Posterior vena cava (tissue), 2 donors: ENCODE measurements around the gene CACNA1C. TPM values are rescaled to one million over a fixed set of nuclear protein-coding genes. Genes with fewer than 3 reads are reported as not detected.

Experiments used
- DNase-seq: peaks from one replicate; pipeline ENCODE4 v3.0.0-alpha.2; 2020; ENCODE audit warnings: low spot score
- intact Hi-C, 2 donors: fragments of 100-400 bp; cut with DNase I; formaldehyde crosslinking; loops; one replicate each; pipeline versions ENCODE4 v1.14.1 to v1.14.2; 2022 to 2023
- total RNA-seq, 2 donors: library from RNA; stranded (reverse); fragmentation: NEBNext Ultra II Directional; extraction: Animal tissue kit (Norgen Biotek cat#: 25700); gene quantifications; one replicate each; pipeline ENCODE4 v1.2.1, GENCODE V29; 2021
- donor health status: DM: yes; HTN: yes; CAD: no.
- donor health status: DM: yes; HTN: yes; CAD: no.

Gene CACNA1C
- total RNA-seq, 2 donors from 2014 or later, result 71.3 to 71.8 TPM

DNA sequence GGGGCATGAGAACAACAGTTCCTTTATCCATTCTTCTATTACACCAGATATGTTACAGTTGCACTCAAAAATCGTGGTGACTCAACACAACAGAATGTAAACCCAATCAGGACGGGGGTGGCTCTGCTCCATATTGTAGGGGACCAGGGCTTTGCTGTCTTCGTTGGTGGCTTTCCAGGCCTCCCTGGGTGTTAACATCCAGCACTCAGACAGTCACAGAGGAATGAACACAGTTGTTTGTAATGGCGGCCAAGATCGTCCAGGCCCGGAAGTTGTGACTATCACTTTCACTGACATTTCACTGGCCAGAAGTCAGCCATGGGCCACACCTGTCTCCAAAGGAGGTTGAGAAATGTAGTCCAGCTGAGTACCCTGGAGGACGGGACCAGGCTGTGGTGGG lies 204.1 kb downstream of the CACNA1C start:
- intact Hi-C loops, result no loop called here

DNA sequence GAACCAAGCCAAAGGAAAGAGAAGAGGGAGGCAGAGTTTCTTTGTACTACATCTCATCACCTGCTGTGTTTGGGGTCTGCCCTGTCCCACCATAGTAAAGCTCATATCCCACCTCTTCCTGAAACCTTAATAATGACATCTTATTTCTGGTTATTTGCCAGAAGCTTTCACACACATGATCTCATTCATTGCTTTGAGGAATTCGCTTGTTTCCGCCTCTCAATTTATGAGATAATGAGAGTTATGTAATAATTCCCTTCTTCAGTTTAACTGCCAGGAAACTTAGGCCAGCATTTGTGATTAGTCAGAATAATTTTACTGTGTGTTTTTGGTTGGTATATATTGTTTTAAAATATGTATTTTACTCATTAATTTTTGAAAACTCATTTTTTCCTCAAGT lies 205.2 kb downstream of the CACNA1C start:
- no peak for DNase-seq
- intact Hi-C loops, result no loop called here

More for the DNA sequence above, 204.1 kb downstream of the CACNA1C start:
- DNase-seq, result peak; percentile 67

DNA sequence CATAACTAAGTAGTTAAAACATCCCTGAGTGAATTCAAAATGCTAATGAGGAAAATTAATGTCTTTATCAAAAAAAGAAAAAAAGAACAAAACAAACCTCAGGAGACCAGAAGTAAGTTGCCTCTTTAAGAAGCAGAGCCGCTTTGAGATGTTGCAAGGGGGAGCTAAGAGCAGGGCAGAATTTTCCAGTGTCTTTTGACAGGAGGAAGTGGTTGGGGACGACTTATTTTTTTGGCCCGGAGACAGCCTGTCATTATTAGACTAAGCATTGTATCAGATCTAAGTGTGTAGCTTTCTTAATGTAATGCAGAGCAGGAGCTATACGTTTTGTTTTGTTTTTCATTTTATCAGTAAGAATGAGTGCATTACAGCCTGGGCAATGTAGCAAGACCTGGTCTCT lies 206.6 kb downstream of the CACNA1C start:
- intact Hi-C loops, result no loop called here
- no peak for DNase-seq

GRCh38 chr12:2260441-2260840 lies 207.7 kb downstream of the CACNA1C start:
- intact Hi-C loops, result loop anchor here in 1 of 2 donors (10.0 kb wide), 1 partner anchor 196 kb away; no protein-coding TSS in a partner anchor

DNA sequence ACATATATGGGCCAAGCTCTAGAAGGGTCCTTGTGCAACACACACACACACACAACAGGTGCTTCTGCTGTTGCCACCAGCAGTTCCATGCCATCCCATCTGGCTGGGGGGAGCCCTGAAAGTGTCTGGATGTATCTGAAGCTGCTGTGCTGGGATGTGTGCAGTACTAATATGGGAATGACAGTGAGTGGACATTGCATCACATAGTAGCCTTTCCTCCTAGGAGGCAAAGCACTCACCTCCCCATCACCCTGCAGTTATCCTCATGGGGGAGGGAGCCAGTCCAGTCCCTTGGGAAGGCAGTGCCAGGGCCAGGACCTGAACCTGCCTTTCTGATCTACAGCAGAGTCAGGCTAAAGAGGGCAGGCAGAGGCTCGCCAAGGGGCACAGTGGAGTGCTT lies 208.9 kb downstream of the CACNA1C start:
- intact Hi-C loops, result loop anchor here in 1 of 2 donors (10.0 kb wide), 1 partner anchor 197 kb away; no protein-coding TSS in a partner anchor
- no peak for DNase-seq

More at GRCh38 chr12:2260441-2260840, 207.7 kb downstream of the CACNA1C start:
- no peak for DNase-seq

GRCh38 chr12:2262449-2262848 lies 209.7 kb downstream of the CACNA1C start:
- intact Hi-C loops, result loop anchor here in 1 of 2 donors (10.0 kb wide), 1 partner anchor 198 kb away; no protein-coding TSS in a partner anchor
- DNase-seq, result no peak

GRCh38 chr12:2263901-2264300 lies 211.1 kb downstream of the CACNA1C start:
- intact Hi-C loops, result loop anchor here in 1 of 2 donors (10.0 kb wide), 1 partner anchor 199 kb away; no protein-coding TSS in a partner anchor
- peak; percentile 70 for DNase-seq

DNA sequence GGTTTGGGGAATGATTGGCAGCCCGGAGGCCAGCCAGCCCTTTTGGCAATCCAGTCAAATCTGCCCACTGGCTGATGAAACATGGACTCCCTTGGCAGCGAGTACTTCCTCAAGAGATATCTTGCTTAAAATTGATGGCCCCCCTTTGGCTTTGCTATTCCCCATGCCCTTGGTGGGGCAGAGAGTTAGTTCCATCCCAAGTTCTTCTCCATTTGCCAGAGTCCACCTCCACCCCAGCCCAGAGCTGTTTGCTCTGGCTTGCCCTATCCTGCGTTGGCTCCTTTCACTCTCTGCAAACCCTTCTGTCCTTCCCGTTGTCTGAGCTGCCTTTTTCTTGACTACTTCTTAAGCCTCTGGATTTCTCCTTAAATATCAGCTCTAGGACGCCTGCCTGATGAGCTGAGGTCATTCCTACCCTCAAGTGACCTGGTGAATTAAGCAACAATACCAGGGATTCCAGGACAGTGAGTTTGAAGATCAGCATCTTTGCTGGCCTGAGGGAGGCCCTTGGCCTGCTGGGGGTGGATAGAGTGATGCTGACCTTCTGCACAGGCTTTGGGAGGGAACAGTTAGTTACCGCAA lies 212.0 kb downstream of the CACNA1C start:
- peak; percentile 89 for DNase-seq
- intact Hi-C loops, result loop anchor here (5.0 to 10.0 kb wide), 2 partner anchors 200 to 207 kb away; no protein-coding TSS in a partner anchor

DNA sequence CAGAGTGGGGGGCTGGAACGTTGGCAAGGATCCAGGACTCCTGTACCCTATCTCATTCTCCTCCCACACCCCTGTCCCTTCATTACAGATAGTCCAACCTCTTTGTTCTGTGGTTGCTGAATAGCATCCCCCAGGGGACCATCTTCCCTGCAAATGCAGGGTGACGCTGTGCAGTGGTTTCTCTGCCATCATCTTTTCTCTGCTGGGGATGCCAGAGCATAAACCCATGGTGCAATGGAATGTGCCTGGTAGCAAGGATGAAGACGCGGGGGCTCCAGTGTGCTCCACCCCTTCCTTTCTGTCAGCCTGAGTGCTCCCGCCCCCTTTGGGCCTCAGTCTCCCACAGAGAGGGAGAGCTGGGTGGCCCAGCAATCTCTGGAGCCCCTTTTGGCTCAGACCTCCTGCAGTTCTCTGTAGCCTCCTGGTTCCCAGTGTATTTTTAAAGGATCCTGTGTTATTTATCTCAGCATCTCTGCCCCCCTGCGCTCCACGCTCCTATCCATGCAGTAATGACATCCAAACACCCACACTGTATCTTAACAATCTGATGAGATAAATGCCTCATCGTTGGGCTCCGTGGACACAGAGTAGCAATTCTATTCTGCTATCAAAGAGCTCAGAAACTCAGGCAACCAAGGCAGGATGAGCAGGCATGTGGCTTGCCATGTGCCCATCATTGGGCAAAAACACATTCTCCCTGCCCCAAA lies 212.8 kb downstream of the CACNA1C start:
- no peak for DNase-seq
- intact Hi-C loops, result loop anchor here (5.0 to 10.0 kb wide), 2 partner anchors 201 to 208 kb away; no protein-coding TSS in a partner anchor

DNA sequence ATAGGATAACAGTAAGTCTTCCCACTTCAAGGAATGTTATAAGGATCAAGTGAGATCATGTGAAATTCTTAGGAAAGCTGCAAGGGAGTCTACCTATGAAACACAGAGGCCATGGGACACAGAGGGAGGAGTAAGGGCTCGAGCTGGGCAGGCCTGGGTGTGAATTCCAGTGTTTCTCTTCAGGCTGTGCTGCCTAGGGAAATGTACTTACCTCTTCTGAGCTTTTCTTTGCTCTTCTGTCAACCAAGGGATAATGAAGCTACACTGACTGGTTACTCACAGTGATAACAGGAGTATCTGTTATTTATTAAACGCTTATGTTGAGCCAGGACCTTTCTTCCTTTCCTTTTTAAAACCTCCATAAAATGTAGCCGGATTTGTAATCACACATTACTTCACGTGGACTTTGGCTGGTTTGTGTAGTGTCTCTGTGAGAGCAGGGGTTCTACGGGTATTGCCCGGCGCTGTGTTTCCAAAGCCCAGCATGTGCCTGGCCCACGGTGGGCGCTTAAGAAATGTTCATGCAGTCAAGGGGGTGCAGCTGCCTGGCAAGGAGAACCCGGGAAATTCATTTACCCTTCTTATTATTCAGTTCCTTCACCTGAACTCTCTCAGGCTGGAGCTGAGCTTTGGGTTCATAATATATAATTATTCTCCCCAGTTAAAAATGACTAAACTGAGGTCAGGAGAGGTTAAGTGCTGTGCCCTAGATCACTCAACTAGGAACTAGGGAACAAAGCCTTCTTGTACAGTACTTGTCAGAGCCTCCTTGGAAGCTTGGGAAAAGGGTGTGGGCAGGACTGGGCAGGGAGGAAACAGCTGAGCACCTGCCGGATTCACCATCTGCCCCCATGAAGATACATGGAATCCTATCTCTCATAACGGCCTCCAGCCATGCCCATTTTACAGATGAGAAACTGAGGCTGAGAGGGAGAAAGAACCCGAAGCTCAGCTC lies 214.2 kb downstream of the CACNA1C start:
- intact Hi-C loops, result loop anchor here (5.0 to 10.0 kb wide), 2 partner anchors 202 to 210 kb away; no protein-coding TSS in a partner anchor
- DNase-seq, result no peak

DNA sequence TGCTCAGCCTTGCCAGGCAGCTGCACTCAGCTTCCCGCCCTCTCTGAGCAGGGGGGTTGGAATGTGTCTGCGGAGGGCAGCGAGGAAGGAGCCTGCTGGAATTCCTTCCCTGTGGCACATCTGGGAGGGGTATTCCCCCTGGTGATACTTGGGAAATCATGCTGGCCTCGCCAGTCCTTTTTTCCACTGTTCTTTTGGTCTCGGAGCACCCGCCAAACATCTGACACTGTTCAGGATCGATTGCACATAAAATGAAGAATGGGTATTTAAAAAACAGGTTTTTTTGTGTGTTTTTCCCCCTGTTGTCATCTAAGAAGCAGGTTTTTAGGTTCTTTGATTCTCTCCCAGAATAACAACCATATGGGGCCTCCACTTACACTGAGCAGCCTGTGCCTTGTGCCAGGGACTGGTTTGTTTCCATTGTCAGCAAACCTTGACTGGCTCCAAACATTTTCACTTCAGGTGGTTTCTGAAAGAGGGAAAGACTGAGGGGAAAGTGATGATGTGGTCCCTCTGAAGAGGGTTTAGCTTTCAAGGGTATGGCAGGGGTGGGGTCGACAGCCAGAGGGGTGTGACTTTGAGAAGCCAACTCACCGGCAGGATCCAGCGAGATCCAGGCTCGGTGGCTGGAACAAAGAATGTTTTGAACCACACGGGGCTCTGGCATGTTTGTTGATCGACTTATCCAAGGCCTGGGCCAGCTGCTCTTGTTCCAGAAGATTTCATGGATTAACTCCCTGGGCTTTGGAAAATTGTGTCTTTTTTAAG lies 215.1 kb downstream of the CACNA1C start:
- DNase-seq, result peak; percentile 84
- intact Hi-C loops, result loop anchor here (5.0 to 10.0 kb wide), 2 partner anchors 203 to 211 kb away; no protein-coding TSS in a partner anchor

DNA sequence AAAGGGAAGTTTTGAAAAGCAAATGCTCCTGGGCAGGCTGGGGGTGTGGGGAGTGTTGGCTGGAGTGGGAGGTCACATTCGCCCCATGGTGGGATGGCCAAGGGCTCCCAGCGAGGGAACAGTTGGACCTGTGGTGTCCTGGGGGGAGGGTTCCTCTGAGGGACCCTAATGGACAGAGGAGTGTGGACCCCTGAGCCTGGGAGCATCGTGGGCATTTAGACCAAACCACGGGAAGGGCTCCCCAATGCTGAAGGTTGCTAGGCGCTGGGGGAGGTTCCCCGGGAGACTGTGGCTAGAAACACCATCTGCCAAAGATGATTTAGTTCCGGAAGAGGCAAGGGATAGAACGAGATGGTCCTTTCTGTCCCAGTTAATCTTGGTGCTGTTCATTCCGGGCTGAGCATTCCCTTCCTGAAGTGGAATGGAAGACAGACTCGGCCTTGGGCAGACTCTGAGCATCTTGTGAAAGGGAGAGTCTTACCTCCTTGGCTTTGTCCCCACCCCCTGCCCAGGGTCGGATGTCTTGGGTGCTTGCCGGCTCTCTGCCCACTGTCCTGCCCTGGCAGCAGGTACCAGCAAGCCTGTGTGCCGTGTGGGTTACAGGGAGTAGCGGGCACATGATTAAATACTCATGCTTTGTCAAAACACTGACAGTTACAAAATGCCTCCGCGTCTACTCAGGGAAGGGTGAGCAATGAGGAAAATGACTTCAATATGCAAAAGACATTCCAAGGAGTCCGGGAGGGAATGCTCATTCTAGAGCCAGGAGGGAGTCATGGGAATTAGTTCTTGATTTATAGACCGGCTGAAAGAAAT lies 215.9 kb downstream of the CACNA1C start:
- peak; percentile 79 for DNase-seq
- intact Hi-C loops, result loop anchor here (5.0 to 10.0 kb wide), 2 partner anchors 204 to 211 kb away; no protein-coding TSS in a partner anchor

DNA sequence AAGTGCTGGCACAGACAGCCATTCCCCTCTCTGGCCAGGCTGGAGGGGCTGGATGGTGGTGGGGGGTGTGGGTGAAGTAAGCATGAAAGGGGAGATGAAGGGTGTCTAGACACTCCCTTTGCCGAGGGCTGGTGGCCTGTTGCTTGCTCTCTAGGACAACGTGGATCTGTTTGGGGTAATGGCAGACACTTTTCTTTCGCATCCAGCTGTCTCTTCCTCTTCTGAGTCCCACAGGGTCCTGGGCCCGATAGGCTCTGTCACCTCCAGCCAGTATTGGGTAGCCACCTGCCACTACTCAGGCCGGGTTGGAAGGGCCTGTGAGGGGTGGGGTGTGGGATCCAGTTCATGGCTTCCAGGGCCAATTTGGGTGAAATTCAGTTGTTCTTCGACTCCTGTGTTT lies 218.1 kb downstream of the CACNA1C start:
- intact Hi-C loops, result no loop called here
- DNase-seq, result no peak

DNA sequence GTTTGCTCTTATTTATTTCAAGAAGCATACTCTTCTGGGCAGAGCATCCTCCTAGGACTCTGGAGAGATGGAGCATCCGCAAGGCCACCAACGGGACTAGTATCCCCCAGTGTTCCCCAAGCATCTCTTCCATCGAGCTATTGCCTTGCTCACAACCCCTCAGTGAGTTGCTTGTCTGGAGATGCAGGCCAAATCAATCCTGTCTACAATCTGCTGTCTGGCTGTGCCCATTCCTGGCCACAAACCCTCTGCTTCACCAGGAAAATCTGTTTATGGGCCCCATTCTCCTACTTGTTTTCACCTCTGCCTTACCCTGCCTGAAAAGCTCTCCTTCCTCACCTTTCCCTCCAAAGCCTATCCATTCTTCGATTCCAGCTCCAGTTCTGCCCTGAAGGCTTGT lies 219.2 kb downstream of the CACNA1C start:
- no peak for DNase-seq
- intact Hi-C loops, result no loop called here

DNA sequence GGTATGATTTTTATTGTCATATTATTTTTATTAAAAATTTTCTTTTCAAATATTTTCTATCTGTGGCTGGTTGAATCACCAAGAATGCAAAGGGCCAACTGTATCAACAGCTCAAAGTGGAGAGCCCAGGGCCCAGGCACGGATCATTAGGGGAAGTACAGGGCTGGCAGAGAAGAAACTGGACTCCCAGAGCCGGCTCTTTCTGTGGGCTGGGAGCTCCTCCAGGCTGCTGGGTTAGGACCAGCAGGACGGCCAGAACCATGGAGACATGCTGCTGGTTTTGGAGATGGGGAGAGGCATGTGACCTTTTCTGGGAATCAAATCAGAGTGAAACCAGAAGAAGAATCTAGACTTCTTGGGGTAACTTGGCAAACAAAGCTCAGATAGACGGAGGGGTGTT lies 220.5 kb downstream of the CACNA1C start:
- intact Hi-C loops, result no loop called here
- peak; percentile 90 for DNase-seq

- intact Hi-C loops, result no loop called here
- no peak for DNase-seq
These were observed 221.0 kb downstream of the CACNA1C start for GRCh38 chr12:2273751-2274150.

GRCh38 chr12:2274733-2275132 lies 221.9 kb downstream of the CACNA1C start:
- intact Hi-C loops, result loop anchor here in 1 of 2 donors (5.0 kb wide), 1 partner anchor 627 kb away; no protein-coding TSS in a partner anchor
- DNase-seq, result peak; percentile 71
